Right cardiac atrium (tissue), 5 donors: ENCODE measurements around the gene UBE2H. TPM values are rescaled to one million over a fixed set of nuclear protein-coding genes. Genes with fewer than 3 reads are reported as not detected.

Experiments
- ATAC-seq, 2 donors: fragments of 200-7000 bp; cut with Tn5 transposase; one replicate each; pipeline versions ENCODE4 v1.8.0 to v1.9.1; 2020; ENCODE audit warnings: moderate library complexity in 2 of 2, mild to moderate bottlenecking in 1 of 2
- DNase-seq, 3 donors: peaks; one replicate each; pipeline ENCODE4 v3.0.0-alpha.2; 2020
- H3K27ac ChIP-seq: one replicate; pipeline ENCODE4 v1.5.1; 2013; ENCODE audit warnings: mild to moderate bottlenecking, low read length, control low read depth, moderate library complexity
- H3K27me3 ChIP-seq: one replicate; pipeline ENCODE4 v1.6.1; 2013; ENCODE audit not compliant: control insufficient read depth, insufficient read depth
- H3K4me1 ChIP-seq: one replicate; pipeline ENCODE4 v1.6.1; 2013; ENCODE audit warnings: low read length; ENCODE audit not compliant: control insufficient read depth, insufficient read depth
- H3K4me3 ChIP-seq: one replicate; pipeline ENCODE4 v1.5.1; 2013; ENCODE audit warnings: low read length, control low read depth
- H3K9me3 ChIP-seq: one replicate; pipeline ENCODE4 v1.6.1; 2013; ENCODE audit warnings: low read length; ENCODE audit not compliant: control insufficient read depth
- WGBS: extraction: QIAGEN DNeasy Blood & Tissue Kit; methylation state at CpG from one replicate; pipeline ENCODE4 v1.1.7; 2013; 5-methylcytosine and 5-hydroxymethylcytosine counted together
- intact Hi-C, 4 donors: fragments of 100-400 bp; cut with DNase I; formaldehyde crosslinking; loops; one replicate each; pipeline versions ENCODE4 v1.11.0 to v1.14.0; 2022 to 2023
- polyA plus RNA-seq: library from polyadenylated mRNA; stranded (reverse); fragments of 200-250 nt; gene quantifications from one replicate; pipeline ENCODE4 v1.2.3, GENCODE V29; 2013
- total RNA-seq, 4 donors: library from RNA; stranded (reverse); fragmentation: NEBNext Ultra II Directional; extraction: Animal tissue kit (Norgen Biotek cat#: 25700); gene quantifications; one replicate each; pipeline ENCODE4 v1.2.1, GENCODE V29; 2021
- donor health status: healthy with polysubstance abuse.
- donor health status: DM: no; HTN: yes; CAD: no.
- donor health status: DM: no; HTN: no; CAD: no.
- donor health status: DM: no; HTN: yes; CAD: no; lungs with severe emphysema.
- donor health status: DM: yes; HTN: yes; CAD: no.

Gene UBE2H
- total and polyA plus RNA-seq, 5 donors: 38.2 to 79.0 (median 65.9) TPM

GRCh38 chr7:129821476-129821875, 131.3 kb downstream of the UBE2H start:
- 69% methylated on average over 2 of the region's 2 CpGs for whole genome bisulfite sequencing
- no peak for DNase-seq
- Histone ChIP-seq H3K27me3 (no peaks in the 10 kb centered on the region), H3K27ac (no peak overlapping the region), H3K4me1 (no peaks in the 10 kb centered on the region), H3K4me3 (no peak overlapping the region), H3K9me3 (no peaks in the 10 kb centered on the region)
- intact Hi-C loops: loop anchor here in 2 of 4 donors (10.0 kb wide), 1 partner anchor 157 kb away; no protein-coding TSS in a partner anchor
- no peak for ATAC-seq

GRCh38 chr7:129816742-129817141, 136.0 kb downstream of the UBE2H start:
- 95% methylated on average over 3 of the region's 3 CpGs for WGBS

GRCh38 chr7:129807863-129808262, 144.9 kb downstream of the UBE2H start:
- Histone ChIP-seq H3K27me3 (no peaks in the 10 kb centered on the region), H3K27ac (no peak overlapping the region), H3K4me3 (no peak overlapping the region), H3K4me1 (no peaks in the 10 kb centered on the region), H3K9me3 (no peaks in the 10 kb centered on the region)
- ATAC-seq (no peak), DNase-seq (no peak)
- WGBS: 91% methylated on average over 3 of the region's 3 CpGs
- intact Hi-C loops: no loop called here

More at GRCh38 chr7:129816742-129817141, 136.0 kb downstream of the UBE2H start:
- ATAC-seq (no peak), DNase-seq (no peak)
- no peak overlapping the region for H3K4me3 ChIP-seq
- intact Hi-C loops: no loop called here
- H3K27ac ChIP-seq: no peak overlapping the region
- H3K27me3 ChIP-seq: no peaks in the 10 kb centered on the region
- no peaks in the 10 kb centered on the region for H3K4me1 ChIP-seq
- H3K9me3 ChIP-seq: no peaks in the 10 kb centered on the region

- peak in 1 of 3 donors; percentile 51 for DNase-seq
- Histone ChIP-seq H3K4me1 (no peaks in the 10 kb centered on the region), H3K27me3 (no peaks in the 10 kb centered on the region), H3K4me3 (no peak overlapping the region), H3K9me3 (no peaks in the 10 kb centered on the region), H3K27ac (no peak overlapping the region)
- ATAC-seq: peak; percentile 74 to 81
- WGBS: 59% methylated on average over 11 of the region's 11 CpGs
- intact Hi-C loops: no loop called here
Observed at GRCh38 chr7:129804890-129805719, 147.7 kb downstream of the UBE2H start.

- ATAC-seq: peak in 1 of 2 donors; percentile 14
- 93% methylated on average over 22 of the region's 22 CpGs for WGBS
Observed at GRCh38 chr7:129804111-129804889, 148.5 kb downstream of the UBE2H start.

GRCh38 chr7:129803546-129804081, 149.1 kb downstream of the UBE2H start:
- 87% methylated on average over 17 of the region's 17 CpGs for whole genome bisulfite sequencing
- Histone ChIP-seq H3K4me1 (no peaks in the 10 kb centered on the region), H3K27me3 (no peaks in the 10 kb centered on the region), H3K9me3 (no peaks in the 10 kb centered on the region), H3K4me3 (no peak overlapping the region), H3K27ac (no peak overlapping the region)
- intact Hi-C loops: no loop called here
- no peak for DNase-seq
- ATAC-seq: no peak

More at GRCh38 chr7:129804111-129804889, 148.5 kb downstream of the UBE2H start:
- Histone ChIP-seq H3K27me3 (no peaks in the 10 kb centered on the region), H3K4me1 (no peaks in the 10 kb centered on the region), H3K9me3 (no peaks in the 10 kb centered on the region), H3K4me3 (no peak overlapping the region), H3K27ac (no peak overlapping the region)
- DNase-seq: no peak
- intact Hi-C loops: no loop called here

- no peak overlapping the region for H3K27ac ChIP-seq
- intact Hi-C loops: no loop called here
- 70% methylated on average over 5 of the region's 5 CpGs for WGBS
- H3K4me1 ChIP-seq: no peaks in the 10 kb centered on the region
- no peak overlapping the region for H3K4me3 ChIP-seq
- DNase-seq (no peak), ATAC-seq (no peak)
- no peaks in the 10 kb centered on the region for H3K27me3 ChIP-seq
- no peaks in the 10 kb centered on the region for H3K9me3 ChIP-seq
Observed at GRCh38 chr7:129801882-129802281, 150.9 kb downstream of the UBE2H start.

GRCh38 chr7:129800901-129801300, 151.9 kb downstream of the UBE2H start:
- H3K4me1 ChIP-seq: no peaks in the 10 kb centered on the region
- intact Hi-C loops: no loop called here
- ATAC-seq (no peak), DNase-seq (no peak)
- 87% methylated on average over 7 of the region's 7 CpGs for WGBS
- no peaks in the 10 kb centered on the region for H3K27me3 ChIP-seq
- no peak overlapping the region for H3K4me3 ChIP-seq
- H3K27ac ChIP-seq: no peak overlapping the region
- no peaks in the 10 kb centered on the region for H3K9me3 ChIP-seq

- Histone ChIP-seq H3K4me1 (no peaks in the 10 kb centered on the region), H3K9me3 (no peaks in the 10 kb centered on the region), H3K27ac (no peak overlapping the region), H3K27me3 (no peaks in the 10 kb centered on the region), H3K4me3 (no peak overlapping the region)
- ATAC-seq (no peak), DNase-seq (no peak)
- intact Hi-C loops: no loop called here
- WGBS: 75% methylated on average over 13 of the region's 13 CpGs
Observed at GRCh38 chr7:129799350-129799955, 153.3 kb downstream of the UBE2H start.

GRCh38 chr7:129798616-129799349, 154.0 kb downstream of the UBE2H start:
- ATAC-seq: no peak
- Histone ChIP-seq H3K4me3 (no peak overlapping the region), H3K4me1 (no peaks in the 10 kb centered on the region), H3K27ac (no peak overlapping the region), H3K27me3 (no peaks in the 10 kb centered on the region), H3K9me3 (no peaks in the 10 kb centered on the region)
- intact Hi-C loops: no loop called here
- 87% methylated on average over 16 of the region's 16 CpGs for WGBS
- no peak for DNase-seq
